ENCODE results near the gene APOB.

- TF ChIP-seq CTCF (conservative IDR thresholded peaks at IDR 0.05): no peak
- TF ChIP-seq ZFX (IDR thresholded peaks at IDR 0.05): no peak
These were observed 31.3 kb downstream of the APOB start for GRCh38 chr2:21012557-21012937.

Measured in C4-2B (cell line).